Measurements from ENCODE around the gene GGT6.
"Not testable (repeated sequence)": the region's sequence is repeated elsewhere in the genome, so short reads cannot be mapped to it uniquely, and the experiment has no call there.

Gene GGT6

DNA sequence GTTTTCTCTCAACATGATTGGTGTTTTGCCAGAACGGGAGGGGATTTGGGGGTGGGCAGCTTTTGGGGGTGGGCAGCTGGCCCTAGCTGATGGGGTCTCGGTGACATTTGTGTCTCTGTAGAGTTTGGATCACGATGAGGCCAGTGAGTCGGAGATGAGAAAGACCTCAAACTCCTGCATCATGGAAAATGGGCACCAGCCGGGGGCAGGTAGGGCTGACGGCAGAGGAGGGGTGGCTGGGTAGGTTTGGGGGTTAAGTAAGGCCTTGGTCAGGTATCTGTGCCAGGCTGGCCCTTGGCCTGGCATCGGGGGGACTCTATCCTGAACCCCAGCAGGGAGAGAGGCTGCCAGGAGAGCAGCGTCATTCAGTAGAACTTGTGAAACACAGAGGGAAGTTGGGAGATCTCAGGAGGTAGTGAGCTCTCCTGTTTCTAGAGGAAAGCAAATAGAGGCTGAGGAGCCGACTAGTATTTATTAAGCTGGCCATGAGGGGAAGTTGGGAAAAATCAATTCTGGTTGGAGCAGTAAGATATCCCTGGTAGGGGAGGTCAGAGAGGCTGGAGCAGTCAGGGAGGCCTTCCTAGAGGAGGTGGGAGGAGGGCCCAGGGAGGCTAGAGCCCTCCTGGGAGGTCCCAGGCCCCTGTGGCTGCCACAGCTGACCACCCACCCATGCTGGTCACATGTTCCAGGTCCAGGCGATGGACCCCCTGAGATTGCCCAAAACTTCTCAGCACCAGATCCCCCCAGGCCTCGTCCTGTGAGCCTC, 32.0 kb upstream of the GGT6 start:
- DNase-seq (ENCODE audit: low spot score): no peak
- FAIRE-seq: no peak

DNA sequence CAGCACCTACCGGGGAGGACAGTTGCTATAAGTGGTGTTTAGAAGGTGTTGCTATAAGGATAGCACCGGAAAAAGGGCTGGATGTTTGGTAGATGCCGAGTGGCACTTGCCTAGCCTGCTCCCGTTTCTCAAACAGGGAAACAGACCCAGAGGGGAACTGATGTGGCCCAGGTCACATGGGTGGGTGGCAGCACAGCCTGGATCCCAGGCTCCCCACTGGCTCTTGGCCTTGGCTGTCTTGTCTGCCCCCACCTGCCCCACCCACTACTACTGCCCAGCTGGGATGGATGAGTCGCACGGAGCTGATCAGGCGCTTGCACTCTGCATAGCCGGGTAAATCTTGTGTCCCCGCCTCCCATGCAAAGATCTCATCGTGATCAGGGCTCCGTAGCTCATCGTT, 31.2 kb upstream of the GGT6 start:
- DNase-seq (ENCODE audit: low spot score) (no peak), FAIRE-seq (no peak)

DNA sequence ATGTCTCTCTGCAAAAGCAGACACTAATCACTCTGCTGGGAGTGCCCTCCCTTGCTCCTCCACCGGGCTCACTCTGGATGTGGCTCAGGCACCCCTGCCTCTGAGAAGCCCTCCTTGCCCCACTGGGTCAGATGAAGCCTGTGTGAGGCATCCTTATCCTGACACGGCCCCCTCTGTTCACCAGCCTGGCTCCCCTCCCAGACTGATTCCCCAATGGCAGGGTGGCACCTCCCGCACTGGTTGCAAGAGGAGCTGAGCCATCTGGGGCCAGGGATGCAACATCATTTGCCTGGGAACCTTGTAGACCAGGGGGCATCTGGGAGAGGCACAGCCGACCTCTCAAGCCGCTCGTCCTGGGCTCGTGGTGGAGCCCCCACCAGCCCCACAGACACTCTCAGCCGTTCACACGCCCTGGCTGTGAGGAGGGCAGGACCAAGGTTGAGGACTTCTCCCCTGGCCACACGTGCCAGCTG, 30.6 kb upstream of the GGT6 start:
- no peak for DNase-seq (ENCODE audit: low spot score)
- FAIRE-seq: no peak

DNA sequence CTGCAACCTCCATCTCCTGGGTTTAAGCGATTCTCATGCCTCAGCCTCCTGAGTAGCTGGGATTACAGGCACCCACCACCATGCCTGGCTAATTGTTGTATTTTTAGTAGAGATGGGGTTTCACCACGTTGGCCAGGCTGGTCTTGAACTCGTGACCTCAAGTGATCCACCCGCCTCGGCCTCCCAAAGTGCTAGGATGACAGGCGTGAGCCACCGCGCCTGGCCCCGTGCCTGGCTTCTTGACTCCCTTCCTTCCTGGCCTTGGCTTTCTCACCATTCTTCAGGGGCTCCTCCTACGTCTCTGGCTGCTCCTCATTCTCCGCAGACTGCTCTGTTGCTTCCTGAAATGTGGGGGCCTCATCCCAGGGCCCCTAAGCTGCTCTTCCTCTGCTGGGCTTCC, 29.7 kb upstream of the GGT6 start:
- FAIRE-seq: not testable (repeated sequence)

DNA sequence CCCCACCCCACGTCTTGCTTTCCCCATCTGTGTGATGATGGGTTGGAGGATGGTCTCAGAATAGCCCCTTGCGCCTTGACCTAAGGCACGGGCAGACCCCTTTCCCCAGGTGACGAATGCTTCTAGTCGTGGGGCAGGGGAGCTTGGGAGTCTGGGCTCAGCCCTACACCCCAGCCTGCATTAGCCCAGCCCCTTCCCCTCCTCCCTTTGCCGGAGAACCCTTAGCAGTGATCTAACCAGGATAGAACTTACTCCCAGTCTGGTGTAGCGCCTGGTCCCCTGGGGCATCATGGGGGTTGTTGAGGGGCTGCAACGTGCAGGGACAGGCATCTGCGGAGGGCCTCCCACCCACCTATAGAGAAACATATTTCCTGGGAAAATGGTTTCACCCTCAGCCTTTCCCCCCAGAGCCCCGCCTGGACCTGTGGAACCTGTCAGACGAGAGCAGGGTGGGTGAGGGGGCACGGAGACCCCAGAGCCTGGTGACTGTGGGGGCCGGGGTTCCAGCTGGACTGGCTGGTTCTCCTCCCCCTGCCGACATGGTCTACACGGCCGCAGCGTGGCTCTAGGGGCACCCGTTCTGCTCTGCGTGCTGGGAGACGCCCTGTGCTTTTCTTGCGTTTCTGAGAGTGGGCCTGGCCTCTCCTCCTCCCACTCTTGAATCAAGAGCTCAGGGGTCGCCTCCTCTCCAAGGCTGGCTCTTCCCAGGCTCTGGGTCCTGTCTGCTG, 28.7 kb upstream of the GGT6 start:
- DNase-seq (ENCODE audit: low spot score) (no peak), FAIRE-seq (no peak)

More for the DNA sequence above, 29.7 kb upstream of the GGT6 start:
- not testable (repeated sequence) for DNase-seq (ENCODE audit: low spot score)

DNA sequence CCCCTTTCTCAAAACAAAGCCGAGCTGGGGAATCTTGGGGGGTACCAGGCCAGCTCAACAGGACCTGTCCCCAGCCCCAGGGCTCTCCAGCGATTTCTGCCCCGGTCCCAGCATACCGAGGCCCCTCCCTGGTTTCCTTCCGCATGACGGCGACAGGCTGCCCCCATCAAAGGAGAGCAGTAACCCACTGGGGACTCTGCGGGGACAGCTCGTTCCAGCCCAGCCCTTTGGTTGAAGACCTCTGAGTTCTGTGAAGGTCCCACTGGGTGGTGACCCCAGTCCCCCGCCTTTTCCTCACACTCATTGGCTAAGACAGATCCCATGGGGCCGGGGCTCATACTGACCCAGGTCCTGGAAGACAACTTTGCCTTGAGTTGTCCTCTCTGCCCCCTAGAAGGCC, 28.0 kb upstream of the GGT6 start:
- DNase-seq (ENCODE audit: low spot score) (no peak), FAIRE-seq (no peak)

DNA sequence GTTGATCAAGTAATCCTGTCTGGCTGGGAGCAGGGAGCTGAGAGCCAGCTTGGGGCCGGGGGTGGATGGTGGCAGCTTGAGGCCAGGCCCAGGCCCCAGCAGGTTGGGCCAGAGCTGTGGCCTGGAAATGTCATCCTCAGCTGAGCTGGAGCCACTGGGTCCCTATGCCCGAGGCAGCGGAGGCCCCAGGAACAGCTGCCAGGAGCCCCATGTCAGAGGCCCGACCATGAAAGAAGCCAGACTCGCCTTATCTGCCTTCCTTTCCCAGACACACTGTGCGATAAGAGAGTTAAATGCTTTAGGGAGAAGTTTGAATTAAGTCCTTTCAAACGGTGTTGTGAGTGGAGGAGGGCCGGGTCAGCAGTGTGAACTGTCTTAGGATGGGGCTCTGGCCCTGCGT, 27.4 kb upstream of the GGT6 start:
- no peak for FAIRE-seq
- no peak for DNase-seq (ENCODE audit: low spot score)

DNA sequence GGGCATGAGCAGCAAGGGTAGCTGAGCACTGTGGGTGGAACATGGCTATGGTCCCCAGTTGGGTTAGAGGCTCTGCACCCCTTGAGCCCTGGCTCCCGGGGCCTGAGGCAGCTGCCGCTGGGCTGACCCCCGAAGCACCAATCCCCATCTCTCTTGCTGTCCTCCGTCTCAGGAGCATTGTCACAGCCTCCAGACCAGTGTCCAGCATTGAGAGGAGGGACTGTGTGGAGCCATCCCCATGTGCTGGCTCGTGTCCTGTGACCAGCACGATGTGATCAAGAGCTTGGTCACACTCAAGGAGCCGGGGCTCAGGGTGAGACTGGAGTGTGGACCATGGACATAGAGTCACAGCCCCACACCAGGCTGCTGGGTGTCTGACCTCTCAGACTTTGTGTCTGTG, 26.8 kb upstream of the GGT6 start:
- no peak for DNase-seq (ENCODE audit: low spot score)
- no peak for FAIRE-seq

DNA sequence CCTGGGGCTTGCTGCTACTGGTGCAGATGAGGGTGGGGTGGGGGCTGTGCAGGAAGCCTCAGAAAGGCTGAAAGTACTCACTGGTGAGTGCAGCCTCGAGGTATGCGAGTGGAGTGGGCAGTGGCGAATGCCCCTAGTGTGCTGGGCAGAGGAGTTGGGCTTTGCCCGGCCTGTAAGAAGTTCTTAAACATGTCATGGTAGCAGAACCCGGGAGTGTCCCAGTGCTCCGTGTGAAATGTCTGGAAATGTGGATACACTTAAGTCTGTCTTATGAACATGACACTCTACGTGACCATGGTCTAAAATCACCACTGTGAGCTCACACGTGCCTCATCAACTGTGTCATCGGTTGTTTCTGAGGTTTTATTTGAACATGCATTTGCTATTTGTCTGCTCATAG, 25.7 kb upstream of the GGT6 start:
- FAIRE-seq: no peak
- no peak for DNase-seq (ENCODE audit: low spot score)

DNA sequence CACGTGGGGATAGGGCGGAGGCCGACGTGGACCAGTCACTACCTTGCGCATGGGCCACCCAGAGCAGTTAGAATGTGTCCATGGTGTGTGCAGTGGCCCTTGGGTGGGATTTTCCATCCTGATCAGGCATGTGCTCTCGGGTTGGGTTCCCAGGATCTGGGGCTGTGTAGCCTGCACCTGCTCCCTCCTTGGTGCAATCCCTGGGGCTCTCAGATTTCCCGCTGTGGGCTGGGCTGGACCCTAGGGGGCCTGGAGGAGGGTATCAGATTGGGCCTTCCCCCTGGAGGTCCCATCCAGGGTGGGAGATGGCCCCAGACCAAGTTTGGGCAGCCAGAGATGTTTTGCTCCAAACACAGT, 25.2 kb upstream of the GGT6 start:
- no peak for FAIRE-seq

DNA sequence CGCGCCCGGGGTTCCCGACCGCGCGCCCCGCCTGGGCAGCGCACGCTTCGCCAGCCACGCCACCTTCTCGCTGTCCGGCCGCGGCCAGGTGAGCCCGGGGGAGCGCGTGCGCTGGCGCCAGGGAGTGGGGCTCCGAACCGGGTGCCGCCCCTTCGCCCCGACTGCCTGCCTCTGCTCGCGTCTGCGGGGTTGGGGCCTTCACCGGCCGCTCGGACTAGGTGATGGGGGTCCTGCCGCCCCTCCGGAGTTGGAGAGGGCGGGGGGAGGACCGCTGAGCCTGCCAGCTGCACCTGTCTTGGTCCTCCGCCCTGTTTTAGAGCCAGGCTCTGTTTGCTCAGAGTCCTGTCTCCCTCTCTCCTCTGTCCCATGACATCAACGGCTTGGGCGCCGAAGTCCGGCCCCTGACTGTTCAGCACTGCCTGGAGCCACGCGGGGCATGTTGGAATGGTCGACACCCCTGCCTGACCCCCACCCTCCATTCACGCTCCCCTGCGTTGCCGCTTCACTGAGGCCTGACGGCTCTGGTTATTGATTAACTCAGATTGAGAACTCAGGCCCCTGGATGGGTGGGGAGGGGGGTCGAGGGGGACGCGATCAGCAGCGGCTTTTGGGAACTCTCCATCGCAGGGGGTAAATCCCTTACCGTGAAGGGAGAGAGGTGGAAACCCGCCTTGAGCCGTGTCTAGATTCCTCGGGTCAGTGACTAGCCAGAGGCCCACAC, 24.7 kb upstream of the GGT6 start:
- FAIRE-seq (no peak), DNase-seq (ENCODE audit: low spot score) (no peak)

More for the DNA sequence above, 25.2 kb upstream of the GGT6 start:
- DNase-seq (ENCODE audit: low spot score): no peak

DNA sequence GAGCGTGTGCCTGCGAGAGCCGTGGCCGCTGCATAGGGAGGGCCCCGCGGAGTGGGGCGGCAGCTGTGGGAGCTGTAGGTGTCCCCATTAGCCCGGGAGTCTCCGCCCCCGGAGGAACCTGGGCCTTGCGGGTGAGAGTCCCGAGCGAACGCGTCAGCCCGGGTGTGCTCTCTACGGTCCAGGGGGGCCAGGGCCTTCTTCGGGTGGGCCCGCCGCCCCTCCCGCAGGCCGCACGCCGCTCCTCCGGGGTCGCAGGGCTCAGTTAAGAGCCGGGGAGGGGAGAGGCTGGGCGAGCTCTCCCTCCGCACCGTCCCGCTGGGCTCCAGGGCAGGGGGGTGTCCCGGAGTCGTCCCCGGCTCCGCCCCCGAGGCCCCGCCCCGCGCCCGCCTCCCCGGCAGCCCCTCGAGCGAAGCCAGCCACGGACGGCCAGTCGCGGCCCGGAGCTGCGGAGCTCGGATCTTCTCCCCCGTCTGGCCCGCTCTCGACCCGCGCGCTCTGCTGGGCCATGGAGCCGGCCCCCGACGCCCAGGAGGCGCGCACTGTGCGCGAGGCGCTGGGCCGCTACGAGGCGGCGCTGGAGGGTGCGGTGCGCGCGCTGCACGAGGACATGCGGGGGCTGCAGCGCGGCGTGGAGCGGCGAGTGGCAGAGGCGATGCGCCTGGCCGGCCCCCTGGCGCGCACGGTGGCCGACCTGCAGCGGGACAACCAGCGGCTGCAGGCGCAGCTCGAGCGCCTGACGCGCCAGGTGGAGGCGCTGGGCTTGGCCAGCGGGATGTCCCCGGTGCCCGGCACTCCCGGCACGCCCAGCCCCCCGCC, 23.9 kb upstream of the GGT6 start, which contains the start of gene SMTNL2:
Gene SMTNL2 (plus strand): TSS at position 429 of the 816 bp plus-strand sequence. CDS start 77 bp downstream, at position 506.
- FAIRE-seq (no peak), DNase-seq (ENCODE audit: low spot score) (no peak)

DNA sequence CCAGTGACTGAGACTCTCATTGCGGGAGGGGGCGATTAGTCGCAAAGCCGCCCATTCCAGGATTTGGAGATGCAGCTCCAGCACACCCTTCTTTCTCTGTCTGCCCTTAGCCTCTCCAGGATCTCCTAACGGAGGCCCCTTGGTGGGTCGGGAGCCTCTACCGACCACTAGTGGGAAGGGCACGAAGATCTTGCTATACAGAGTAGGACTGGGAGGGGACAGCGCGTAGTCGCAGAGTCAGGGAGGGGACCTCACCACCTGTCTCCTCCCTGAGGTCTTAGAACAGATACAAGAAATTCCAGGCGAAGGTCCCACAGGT, 23.4 kb upstream of the GGT6 start:
- FAIRE-seq (no peak), DNase-seq (ENCODE audit: low spot score) (no peak)

DNA sequence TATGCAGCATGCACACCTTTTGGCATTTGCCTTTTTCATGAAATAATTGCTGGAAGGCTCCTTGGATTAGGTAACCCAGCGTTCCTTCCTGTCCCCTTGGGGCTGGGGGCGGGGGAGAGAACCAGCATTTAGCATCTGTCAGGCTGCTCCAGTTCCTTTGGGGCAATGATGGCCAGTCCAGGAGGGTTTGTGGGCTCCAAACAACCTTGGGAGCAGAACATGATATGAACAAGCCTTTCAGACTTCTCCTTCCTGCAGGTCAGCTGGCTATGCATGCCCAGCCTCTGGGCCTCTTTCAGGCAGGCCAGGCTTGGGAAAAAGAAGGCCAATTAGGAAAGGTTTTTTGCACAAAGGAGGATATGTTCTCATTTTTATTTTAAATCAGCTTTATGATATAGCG, 22.8 kb upstream of the GGT6 start:
- FAIRE-seq (no peak), DNase-seq (ENCODE audit: low spot score) (no peak)

DNA sequence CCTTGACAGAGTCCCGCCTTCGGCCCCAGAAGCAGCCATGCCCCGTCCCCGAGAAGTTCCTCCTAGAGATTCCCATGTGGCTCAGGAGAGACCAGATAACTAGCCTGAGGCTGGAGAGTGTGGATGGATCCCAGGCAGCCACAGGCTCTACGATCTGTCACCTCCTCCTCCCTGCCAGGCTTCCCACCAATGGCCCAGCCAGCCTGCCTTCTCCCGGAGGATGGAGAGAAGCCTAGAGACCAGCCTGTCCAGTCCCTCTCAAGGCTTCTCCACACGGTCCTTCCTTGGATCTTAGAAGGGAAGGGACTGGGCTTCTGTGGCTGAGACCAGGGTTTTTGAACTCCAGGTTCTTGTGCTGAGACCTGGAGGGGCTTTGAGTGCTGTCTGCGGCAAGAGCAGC, 22.3 kb upstream of the GGT6 start:
- FAIRE-seq (no peak), DNase-seq (ENCODE audit: low spot score) (no peak)

DNA sequence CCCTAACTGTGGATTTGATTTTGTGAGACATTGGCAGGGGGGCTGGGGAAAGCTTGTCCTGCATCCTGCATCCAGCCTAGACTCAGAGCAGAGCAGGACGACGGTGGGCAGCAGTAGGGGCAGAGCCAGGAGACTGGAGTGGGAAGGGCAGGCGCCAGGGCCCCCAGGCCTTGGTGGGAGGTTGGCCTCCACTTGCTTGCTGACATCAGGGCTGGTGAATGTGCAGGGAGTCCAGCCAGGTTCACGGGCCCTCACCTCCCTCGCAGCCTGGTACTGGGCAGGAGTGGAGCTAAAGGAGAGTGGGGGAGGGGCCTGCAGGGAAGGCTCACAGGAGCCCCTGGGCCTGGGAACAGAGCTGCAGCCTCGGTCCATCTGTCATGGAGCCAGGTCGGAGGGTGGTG, 21.7 kb upstream of the GGT6 start:
- DNase-seq (ENCODE audit: low spot score): no peak
- no peak for FAIRE-seq

DNA sequence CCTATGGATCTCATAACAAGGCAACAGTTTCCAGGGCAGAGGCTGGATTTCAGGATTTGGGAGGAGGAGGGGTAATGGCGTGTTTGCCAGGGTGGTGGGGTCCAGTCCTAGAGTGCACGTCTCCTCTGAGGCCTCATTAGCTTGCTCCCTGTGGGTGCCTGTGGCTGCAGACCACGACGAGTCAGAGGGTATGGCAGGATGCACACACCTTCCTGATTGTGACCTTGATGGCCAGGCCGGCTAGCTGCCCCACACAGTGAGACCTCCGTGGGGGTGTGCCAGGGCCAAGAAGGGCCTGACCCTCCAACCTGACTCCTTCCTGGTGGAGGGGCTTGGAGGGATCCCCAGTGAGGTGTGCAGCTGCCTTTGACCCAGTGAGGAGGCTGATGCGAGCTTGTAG, 19.9 kb upstream of the GGT6 start:
- FAIRE-seq (no peak), DNase-seq (ENCODE audit: low spot score) (no peak)

DNA sequence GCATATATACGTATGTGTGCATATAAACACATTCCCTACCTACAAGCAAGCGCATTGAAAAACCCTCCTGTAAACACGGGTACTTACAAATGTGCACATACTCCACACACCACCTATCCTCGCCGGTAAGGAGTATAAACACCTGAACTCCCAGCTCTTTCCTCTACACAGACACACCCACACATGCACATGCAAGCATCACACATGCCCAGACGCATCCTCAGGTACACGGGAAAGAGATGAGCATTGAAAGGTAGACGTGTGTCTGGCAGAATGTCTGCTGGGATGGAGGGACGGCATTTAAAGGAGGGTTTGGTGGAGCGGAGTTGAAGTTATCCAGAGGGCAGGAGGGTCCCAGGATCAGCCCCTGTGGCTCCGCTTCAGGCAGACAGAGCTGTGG, 19.3 kb upstream of the GGT6 start:
- FAIRE-seq (no peak), DNase-seq (ENCODE audit: low spot score) (no peak)

DNA sequence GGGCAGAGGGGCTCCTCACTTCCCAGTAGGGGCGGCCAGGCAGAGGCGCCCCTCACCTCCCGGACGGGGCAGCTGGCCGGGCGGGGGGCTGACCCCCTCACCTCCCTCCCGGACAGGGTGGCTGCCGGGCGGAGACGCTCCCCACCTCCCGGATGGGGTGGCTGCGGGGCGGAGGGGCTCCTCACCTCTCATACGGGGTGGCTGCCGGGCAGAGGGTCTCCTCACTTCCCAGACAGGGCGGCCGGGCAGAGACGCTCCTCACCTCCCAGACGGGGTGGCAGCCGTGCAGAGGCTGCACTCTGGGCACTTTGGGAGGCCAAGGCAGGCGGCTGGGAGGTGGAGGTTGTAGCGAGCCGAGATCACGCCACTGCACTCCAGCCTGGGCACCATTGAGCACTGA, 18.0 kb upstream of the GGT6 start:
- not testable (repeated sequence) for DNase-seq (ENCODE audit: low spot score); FAIRE-seq

DNA sequence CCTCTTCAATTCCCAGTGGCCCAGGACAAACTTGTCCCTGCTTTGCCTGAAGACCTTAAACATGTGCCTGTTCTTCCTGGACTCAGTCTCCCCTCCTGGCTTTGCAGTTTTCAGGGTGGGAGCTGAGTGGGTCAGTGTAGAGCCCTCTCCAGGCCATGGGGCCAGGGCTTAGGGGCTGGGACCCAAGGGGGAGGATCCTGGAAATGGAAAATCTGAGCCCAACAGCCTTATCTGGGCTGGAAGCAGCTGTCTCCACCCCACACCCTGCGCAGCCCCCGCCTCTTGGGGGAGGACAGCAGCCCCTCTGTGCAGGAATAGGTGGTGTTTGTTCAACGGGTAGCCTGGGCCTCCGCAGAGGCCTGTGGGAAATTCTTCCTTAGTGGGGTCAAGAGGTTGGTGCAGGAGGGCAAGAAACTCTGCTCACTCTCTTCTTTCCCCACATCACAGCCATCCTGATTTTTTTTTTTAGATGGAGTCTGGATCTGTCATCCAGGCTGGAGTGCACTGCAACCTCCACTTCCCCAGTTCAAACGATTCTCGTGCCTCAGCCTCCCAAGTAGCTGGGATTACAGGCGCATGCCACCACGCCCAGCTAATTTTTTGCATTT, 17.1 kb upstream of the GGT6 start:
- DNase-seq (ENCODE audit: low spot score): no peak
- no peak for FAIRE-seq

DNA sequence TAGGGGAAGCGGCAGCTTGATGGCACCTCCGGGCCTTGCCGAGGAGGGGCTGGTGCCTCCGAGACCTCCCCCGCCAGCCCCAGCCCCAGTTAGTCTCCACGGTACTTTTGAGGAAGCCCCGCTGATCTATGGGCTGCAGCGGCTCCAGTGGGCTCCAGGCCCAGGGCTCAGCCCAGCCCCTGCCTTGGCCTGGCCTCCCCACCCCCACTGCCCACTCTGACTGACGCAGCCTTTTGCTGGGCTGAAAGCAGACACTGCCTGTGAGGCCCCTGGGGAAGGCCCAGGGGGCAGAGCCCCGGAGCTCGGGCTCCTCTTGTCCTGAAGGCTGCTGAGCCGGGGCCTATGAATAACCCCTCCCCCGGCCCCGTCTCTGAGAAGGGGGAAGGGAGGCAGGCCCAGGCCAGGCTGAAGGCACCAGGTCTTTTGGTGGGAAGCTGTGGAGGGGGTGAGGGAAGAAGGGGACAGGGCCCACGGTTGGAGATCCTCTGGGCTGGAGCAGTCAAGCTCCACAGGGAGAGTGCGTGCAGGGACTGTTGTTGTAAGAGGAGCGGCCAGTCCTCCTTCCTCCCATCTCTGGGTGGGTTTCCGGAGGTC, 16.4 kb upstream of the GGT6 start:
- no peak for DNase-seq (ENCODE audit: low spot score)
- no peak for FAIRE-seq
